ENCODE measurements around the gene EPHA3. TPM values are rescaled to one million over a fixed set of nuclear protein-coding genes. Genes with fewer than 3 reads are reported as not detected.

The EPHA3 gene
- total and polyA plus RNA-seq, 7 donors: under 0.01 to 23.5 (median 13.3) TPM; not detected in 1

DNA sequence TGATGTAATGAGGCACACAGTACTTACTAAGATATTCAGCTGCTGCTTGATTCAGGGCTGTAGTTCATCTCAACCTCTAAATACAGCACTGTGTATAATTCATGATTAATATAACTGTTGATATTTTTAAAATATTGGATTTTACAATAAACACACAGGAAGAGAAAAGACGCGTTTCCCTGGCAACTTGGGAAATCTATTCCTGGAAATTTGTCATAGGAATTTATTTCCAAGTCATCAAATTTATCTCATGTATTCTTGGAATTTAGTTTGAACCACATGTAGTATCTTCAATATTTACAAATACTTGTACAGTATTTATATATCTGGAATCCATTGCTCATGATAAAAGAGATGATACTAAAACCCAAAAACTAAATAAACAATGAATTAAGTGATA, 30.6 kb downstream of the EPHA3 start:
- TF ChIP-seq, protein P1, sequence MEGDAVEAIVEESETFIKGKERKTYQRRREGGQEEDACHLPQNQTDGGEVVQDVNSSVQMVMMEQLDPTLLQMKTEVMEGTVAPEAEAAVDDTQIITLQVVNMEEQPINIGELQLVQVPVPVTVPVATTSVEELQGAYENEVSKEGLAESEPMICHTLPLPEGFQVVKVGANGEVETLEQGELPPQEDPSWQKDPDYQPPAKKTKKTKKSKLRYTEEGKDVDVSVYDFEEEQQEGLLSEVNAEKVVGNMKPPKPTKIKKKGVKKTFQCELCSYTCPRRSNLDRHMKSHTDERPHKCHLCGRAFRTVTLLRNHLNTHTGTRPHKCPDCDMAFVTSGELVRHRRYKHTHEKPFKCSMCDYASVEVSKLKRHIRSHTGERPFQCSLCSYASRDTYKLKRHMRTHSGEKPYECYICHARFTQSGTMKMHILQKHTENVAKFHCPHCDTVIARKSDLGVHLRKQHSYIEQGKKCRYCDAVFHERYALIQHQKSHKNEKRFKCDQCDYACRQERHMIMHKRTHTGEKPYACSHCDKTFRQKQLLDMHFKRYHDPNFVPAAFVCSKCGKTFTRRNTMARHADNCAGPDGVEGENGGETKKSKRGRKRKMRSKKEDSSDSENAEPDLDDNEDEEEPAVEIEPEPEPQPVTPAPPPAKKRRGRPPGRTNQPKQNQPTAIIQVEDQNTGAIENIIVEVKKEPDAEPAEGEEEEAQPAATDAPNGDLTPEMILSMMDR (IDR thresholded peaks at IDR 0.05): no peak
- TF ChIP-seq POLR2A (IDR thresholded peaks at IDR 0.05) (no peak), POLR2AphosphoS5 (IDR thresholded peaks at IDR 0.05) (no peak), EP300 (IDR thresholded peaks at IDR 0.05) (no peak)
- 77 to 83% methylated on average over 2 of the region's 2 CpGs for WGBS, 2 donors
- H3K36me3 ChIP-seq: no peaks in the 10 kb centered on the region
- no peak overlapping the region for H3K27ac ChIP-seq
- no peaks in the 10 kb centered on the region for H3K9me3 ChIP-seq
- H3K4me1 ChIP-seq: no peaks in the 10 kb centered on the region
- DNase-seq: no peak
- H3K27me3 ChIP-seq: no peaks in the 10 kb centered on the region
- H3K4me3 ChIP-seq: no peak overlapping the region
- intact Hi-C loops (cut with DNase I): no loop called here

DNA sequence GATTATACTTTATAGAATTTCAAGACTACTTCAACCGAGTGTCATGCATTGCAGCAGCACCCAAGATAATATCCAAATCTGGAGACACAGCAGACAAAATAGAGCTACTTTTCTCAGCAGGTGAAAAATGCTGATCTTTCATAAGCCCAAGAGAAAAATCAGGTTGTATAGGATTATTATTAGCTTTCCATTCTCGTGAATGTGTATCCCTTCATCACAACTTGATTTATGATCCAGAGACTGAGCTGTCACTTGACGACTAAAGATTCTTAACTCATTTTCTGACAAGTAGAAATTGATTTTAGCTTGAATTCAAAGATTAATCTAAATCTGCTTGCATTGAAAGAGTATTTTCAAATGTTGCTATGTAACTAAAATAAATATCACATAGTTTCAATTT, 32.4 kb downstream of the EPHA3 start:
- H3K9me3 ChIP-seq: no peaks in the 10 kb centered on the region
- intact Hi-C loops (cut with DNase I): no loop called here
- DNase-seq: no peak
- H3K27ac ChIP-seq: no peak overlapping the region
- H3K4me1 ChIP-seq: no peaks in the 10 kb centered on the region
- no peak overlapping the region for H3K4me3 ChIP-seq
- H3K36me3 ChIP-seq: no peaks in the 10 kb centered on the region
- H3K27me3 ChIP-seq: no peaks in the 10 kb centered on the region
- 52 to 75% methylated on average over 3 of the region's 3 CpGs for WGBS, 2 donors
- TF ChIP-seq EP300 (IDR thresholded peaks at IDR 0.05) (no peak), POLR2A (IDR thresholded peaks at IDR 0.05) (no peak), POLR2AphosphoS5 (IDR thresholded peaks at IDR 0.05) (no peak)
- TF ChIP-seq, protein P1 (IDR thresholded peaks at IDR 0.05): no peak

DNA sequence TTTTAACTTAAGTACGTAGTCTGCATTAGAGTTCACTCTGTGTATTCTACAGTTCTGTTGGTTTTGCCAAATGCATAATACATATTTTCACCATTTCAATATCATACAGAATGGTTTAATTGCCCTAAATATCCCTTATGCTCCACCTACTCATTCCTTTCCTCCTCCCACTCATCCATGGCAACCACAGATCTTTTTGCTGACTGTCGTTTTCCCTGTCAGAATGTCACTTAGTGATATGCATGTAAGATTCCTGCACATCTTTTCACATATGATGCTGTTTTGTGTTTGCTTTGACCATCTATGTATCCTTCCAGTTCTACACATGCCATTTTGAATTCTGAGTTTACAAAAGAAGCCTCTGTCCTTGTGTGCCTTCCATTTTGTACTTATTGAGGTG, 36.7 kb downstream of the EPHA3 start:
- H3K4me3 ChIP-seq: no peak overlapping the region
- WGBS, 2 donors: 53 to 77% methylated on average over 2 of the region's 2 CpGs
- no peaks in the 10 kb centered on the region for H3K9me3 ChIP-seq
- no peaks in the 10 kb centered on the region for H3K27me3 ChIP-seq
- no peak for TF ChIP-seq POLR2A (IDR thresholded peaks at IDR 0.05)
- TF ChIP-seq, protein P1 (IDR thresholded peaks at IDR 0.05): no peak
- intact Hi-C loops (cut with DNase I): no loop called here
- H3K36me3 ChIP-seq: no peaks in the 10 kb centered on the region
- H3K4me1 ChIP-seq: no peaks in the 10 kb centered on the region
- no peak overlapping the region for H3K27ac ChIP-seq
- DNase-seq: no peak

DNA sequence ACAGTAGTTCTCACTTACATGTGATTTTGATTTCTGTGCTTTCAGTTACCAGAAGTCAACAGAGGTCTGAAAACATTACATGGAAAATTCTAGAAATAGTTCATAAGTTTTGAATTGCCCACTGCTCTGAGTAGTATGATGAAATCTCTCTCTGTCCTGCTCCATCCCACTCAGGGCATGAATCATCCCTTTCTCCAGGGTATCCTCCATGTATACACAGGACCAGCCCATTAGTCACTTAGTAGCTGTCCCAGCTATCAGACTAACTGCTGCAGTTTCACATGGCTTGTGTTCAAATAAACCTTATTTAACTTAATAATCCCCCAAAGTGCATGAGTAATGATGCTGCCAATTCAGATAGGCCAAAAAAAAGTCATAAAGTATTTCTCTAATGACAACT, 38.6 kb downstream of the EPHA3 start:
- H3K4me1 ChIP-seq: no peaks in the 10 kb centered on the region
- DNase-seq: no peak
- no peaks in the 10 kb centered on the region for H3K9me3 ChIP-seq
- intact Hi-C loops (cut with DNase I): no loop called here
- no peak overlapping the region for H3K4me3 ChIP-seq
- no peak for TF ChIP-seq POLR2A (IDR thresholded peaks at IDR 0.05)
- TF ChIP-seq POLR2AphosphoS5 (IDR thresholded peaks at IDR 0.05): no peak
- no peak for TF ChIP-seq EP300 (IDR thresholded peaks at IDR 0.05)
- TF ChIP-seq, protein P1 (IDR thresholded peaks at IDR 0.05): no peak
- H3K27me3 ChIP-seq: no peaks in the 10 kb centered on the region
- H3K27ac ChIP-seq: no peak overlapping the region
- no peaks in the 10 kb centered on the region for H3K36me3 ChIP-seq

DNA sequence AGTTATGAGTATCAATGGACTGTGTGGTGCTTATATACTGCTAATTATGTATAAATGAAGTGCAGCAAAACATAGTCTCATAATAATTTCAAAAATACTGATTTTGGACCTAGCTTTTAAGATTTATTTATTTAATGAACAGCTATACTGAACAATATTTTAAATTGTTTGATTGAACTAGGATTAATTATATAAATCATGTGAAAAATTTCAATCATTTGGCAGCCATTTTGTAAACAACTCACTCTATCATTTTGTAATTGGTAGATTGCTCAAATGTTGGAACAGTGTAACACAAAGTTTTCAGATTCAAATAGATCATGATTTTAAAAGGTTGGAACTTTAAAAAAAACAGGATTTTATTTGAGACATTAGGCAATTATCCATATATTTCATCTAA, 47.0 kb downstream of the EPHA3 start:
- H3K27me3 ChIP-seq: no peaks in the 10 kb centered on the region
- intact Hi-C loops (cut with DNase I): no loop called here

More for the DNA sequence above, 47.0 kb downstream of the EPHA3 start:
- H3K36me3 ChIP-seq: no peaks in the 10 kb centered on the region
- DNase-seq: no peak
- no peak for TF ChIP-seq POLR2AphosphoS5 (IDR thresholded peaks at IDR 0.05)
- TF ChIP-seq, protein P1 (IDR thresholded peaks at IDR 0.05): no peak
- TF ChIP-seq EP300 (IDR thresholded peaks at IDR 0.05): no peak
- no peak for TF ChIP-seq POLR2A (IDR thresholded peaks at IDR 0.05)
- no peak overlapping the region for H3K4me3 ChIP-seq
- peaks cover 0 to 20% (median 10%) of the 10 kb centered on the region in 4 donors for H3K4me1 ChIP-seq
- H3K27ac ChIP-seq: no peak overlapping the region
- H3K9me3 ChIP-seq: no peaks in the 10 kb centered on the region
